ENCODE measurements around the gene BIN1. TPM values are rescaled to one million over a fixed set of nuclear protein-coding genes. Genes with fewer than 3 reads are reported as not detected.
"Not testable (repeated sequence)": the region's sequence is repeated elsewhere in the genome, so short reads cannot be mapped to it uniquely, and the experiment has no call there.

BIN1 gene
- total and polyA plus RNA-seq, 2 experiments from 2014 or later = 23.9 to 33.0 TPM

DNA sequence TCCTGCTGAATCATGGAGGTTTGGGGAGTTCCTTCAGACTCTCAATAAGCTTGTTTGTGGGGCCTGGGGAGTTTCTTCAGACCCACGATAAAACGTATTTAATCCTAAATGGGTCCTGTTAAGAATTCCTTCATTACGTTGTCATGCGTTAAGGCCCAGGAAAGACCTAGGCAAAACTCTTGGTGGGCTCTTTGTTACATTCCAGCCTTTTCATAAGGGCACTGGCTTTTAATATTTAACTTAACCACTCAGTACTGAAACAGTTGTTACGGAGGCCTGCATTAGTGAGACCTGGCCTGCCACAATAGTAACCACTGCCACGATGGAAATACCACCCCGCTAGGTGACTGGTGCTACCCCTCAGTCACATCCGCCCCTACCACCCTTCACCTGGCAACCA is 17.5 kb upstream of the BIN1 start:
- no peaks in the 10 kb centered on the region for H4K20me1 ChIP-seq (ENCODE audit: insufficient read depth)
- no peaks in the 10 kb centered on the region for H3K27me3 ChIP-seq (replicated peaks; ENCODE audit: insufficient read depth)
- H3K79me2 ChIP-seq (ENCODE audit: insufficient read depth) = no peaks in the 10 kb centered on the region
- DNase-seq = no peak
- peaks cover 17% of the 10 kb centered on the region for H3K4me1 ChIP-seq (ENCODE audit: insufficient read depth)
- H3K27ac ChIP-seq = no peak overlapping the region
- in situ Hi-C loops (cut with MboI) = no loop called here
- no peak overlapping the region for H3K4me2 ChIP-seq (ENCODE audit: unreplicated experiment)
- H3K9me2 ChIP-seq (ENCODE audit: insufficient read depth) = no peaks in the 10 kb centered on the region
- peaks cover 18% of the 10 kb centered on the region for H3F3A ChIP-seq (ENCODE audit: insufficient read depth)
- H2AFZ ChIP-seq = no peak overlapping the region
- no peaks in the 10 kb centered on the region for H3K36me3 ChIP-seq (ENCODE audit: low read depth)
- TF ChIP-seq EZH2 (IDR thresholded peaks at IDR 0.05; ENCODE audit: insufficient read depth, poor library complexity, severe bottlenecking) = no peak
- no peak for TF ChIP-seq EZH2phosphoT487 (IDR thresholded peaks at IDR 0.05; ENCODE audit: insufficient read depth, low read depth)
- WGBS, 2 experiments (ENCODE audit: low coverage in 1 of 2, low lambda C conversion rate in 2 of 2, missing lambda C conversion rate in 2 of 2) = 91 to 96% methylated on average over 8 of the region's 8 CpGs
- no peak overlapping the region for H3K4me3 ChIP-seq
- no peaks in the 10 kb centered on the region for H3K9me3 ChIP-seq (ENCODE audit: low read depth)
- no peak overlapping the region for H3K9ac ChIP-seq

DNA sequence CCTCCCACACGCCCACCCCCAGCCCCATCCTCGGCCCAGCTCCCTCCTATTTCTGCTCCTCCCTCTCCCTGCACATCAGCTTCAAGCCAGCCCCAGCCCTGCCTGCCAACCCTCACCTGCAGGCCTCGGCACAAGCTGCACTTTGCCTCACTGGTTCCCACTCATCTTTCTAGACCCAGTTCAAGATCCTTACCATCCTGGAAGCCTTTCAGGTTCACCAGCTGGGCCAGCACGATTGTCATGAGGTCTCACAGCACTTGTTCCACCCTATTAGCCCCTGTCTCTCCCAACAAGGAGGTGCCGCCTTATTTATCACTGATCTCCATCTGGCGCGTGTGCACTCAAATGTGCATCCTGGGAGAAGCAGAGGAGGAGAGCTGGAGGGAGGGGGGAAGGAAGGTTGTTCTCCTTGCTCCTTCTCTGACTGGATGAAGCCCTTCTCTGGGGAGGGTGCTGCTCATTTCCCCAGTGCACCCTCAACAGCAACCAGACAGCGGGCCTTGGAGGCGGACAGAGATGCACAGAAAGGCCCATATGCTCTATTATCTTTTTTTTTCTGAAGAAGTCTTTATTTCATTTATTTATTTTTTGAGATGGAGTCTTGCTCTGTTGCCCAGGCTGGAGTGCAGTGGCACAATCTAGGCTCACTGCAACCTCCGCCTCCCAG is 15.5 kb upstream of the BIN1 start:
- Histone ChIP-seq H3K4me2 (ENCODE audit: unreplicated experiment) (no peak overlapping the region), H3K9me3 (ENCODE audit: low read depth) (no peaks in the 10 kb centered on the region), H4K20me1 (ENCODE audit: insufficient read depth) (no peaks in the 10 kb centered on the region), H3K27ac (peak overlapping the region; percentile 78), H3F3A (ENCODE audit: insufficient read depth) (peaks cover 18% of the 10 kb centered on the region), H2AFZ (peak overlapping the region; percentile 82; the same call in 1 of the 2 replicates), H3K9me2 (ENCODE audit: insufficient read depth) (no peaks in the 10 kb centered on the region), H3K36me3 (ENCODE audit: low read depth) (no peaks in the 10 kb centered on the region), H3K27me3 (replicated peaks; ENCODE audit: insufficient read depth) (no peaks in the 10 kb centered on the region), H3K4me3 (no peak overlapping the region), H3K4me1 (ENCODE audit: insufficient read depth) (peaks cover 17% of the 10 kb centered on the region), H3K9ac (no peak overlapping the region), H3K79me2 (ENCODE audit: insufficient read depth) (no peaks in the 10 kb centered on the region)
- DNase-seq = no peak
- TF ChIP-seq EZH2phosphoT487 (IDR thresholded peaks at IDR 0.05; ENCODE audit: insufficient read depth, low read depth) (no peak), EZH2 (IDR thresholded peaks at IDR 0.05; ENCODE audit: insufficient read depth, poor library complexity, severe bottlenecking) (no peak)
- in situ Hi-C loops (cut with MboI) = no loop called here
- whole genome bisulfite sequencing, 2 experiments (ENCODE audit: low coverage in 1 of 2, low lambda C conversion rate in 2 of 2, missing lambda C conversion rate in 2 of 2) = 68 to 72% methylated on average over 10 of the region's 10 CpGs

DNA sequence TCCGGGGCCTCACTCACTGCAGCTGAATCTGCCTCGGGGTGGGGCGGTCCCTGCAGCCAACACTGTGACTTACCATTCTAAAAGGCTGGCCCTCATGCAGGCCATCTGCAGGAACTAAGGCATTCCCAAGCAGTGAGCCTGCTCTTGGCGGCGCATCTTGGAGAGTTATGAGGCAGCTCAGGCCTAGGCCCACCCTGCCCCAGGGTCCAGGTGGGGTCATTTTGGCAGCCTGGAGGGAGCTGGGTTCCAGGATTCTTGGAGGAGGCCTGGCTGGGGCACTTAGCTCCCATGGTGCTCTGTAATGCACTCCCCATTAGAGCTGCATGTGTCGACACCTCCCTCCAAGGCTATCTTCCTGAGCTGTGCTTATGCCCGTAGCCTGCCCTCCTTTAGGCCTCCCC is 14.8 kb upstream of the BIN1 start:
- H4K20me1 ChIP-seq (ENCODE audit: insufficient read depth) = no peaks in the 10 kb centered on the region
- H3K9me3 ChIP-seq (ENCODE audit: low read depth) = no peaks in the 10 kb centered on the region
- H3K27ac ChIP-seq = peak overlapping the region; percentile 78
- 11 to 17% methylated on average over 7 of the region's 7 CpGs for WGBS, 2 experiments (ENCODE audit: low coverage in 1 of 2, low lambda C conversion rate in 2 of 2, missing lambda C conversion rate in 2 of 2)
- peaks cover 18% of the 10 kb centered on the region for H3F3A ChIP-seq (ENCODE audit: insufficient read depth)
- H3K4me2 ChIP-seq (ENCODE audit: unreplicated experiment) = no peak overlapping the region
- H3K79me2 ChIP-seq (ENCODE audit: insufficient read depth) = no peaks in the 10 kb centered on the region
- H3K36me3 ChIP-seq (ENCODE audit: low read depth) = no peaks in the 10 kb centered on the region
- peak overlapping the region; percentile 55; the same call in 1 of the 2 replicates for H3K9ac ChIP-seq
- H2AFZ ChIP-seq = peak overlapping the region; percentile 82
- TF ChIP-seq EZH2 (IDR thresholded peaks at IDR 0.05; ENCODE audit: insufficient read depth, poor library complexity, severe bottlenecking) (no peak), EZH2phosphoT487 (IDR thresholded peaks at IDR 0.05; ENCODE audit: insufficient read depth, low read depth) (no peak)
- H3K4me3 ChIP-seq = no peak overlapping the region
- in situ Hi-C loops (cut with MboI) = no loop called here
- DNase-seq = peak; percentile 93
- no peaks in the 10 kb centered on the region for H3K27me3 ChIP-seq (replicated peaks; ENCODE audit: insufficient read depth)
- peaks cover 17% of the 10 kb centered on the region for H3K4me1 ChIP-seq (ENCODE audit: insufficient read depth)
- no peaks in the 10 kb centered on the region for H3K9me2 ChIP-seq (ENCODE audit: insufficient read depth)

DNA sequence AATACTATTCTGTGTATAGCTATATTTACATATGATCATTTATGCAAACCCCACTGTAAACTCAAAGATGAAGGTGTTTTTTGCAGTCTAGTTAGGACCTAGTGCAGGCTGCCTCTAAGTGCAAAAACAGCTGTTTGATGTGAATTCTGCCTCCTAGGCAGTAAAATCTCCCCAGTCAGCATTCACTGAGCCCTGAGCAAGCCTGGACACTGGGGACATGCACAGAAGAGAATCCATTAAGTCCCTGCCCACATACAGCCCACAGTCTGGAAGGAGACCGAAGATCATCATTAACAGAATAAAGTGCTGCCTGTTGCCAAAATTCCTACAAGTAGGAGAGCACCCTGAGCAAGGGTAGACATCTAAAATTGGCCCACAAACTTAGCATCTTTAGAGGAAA is 14.4 kb upstream of the BIN1 start:
- peak overlapping the region; percentile 55 for H3K9ac ChIP-seq
- no peaks in the 10 kb centered on the region for H3K79me2 ChIP-seq (ENCODE audit: insufficient read depth)
- H3K4me1 ChIP-seq (ENCODE audit: insufficient read depth) = peaks cover 17% of the 10 kb centered on the region
- no peaks in the 10 kb centered on the region for H4K20me1 ChIP-seq (ENCODE audit: insufficient read depth)
- no peak overlapping the region for H3K4me2 ChIP-seq (ENCODE audit: unreplicated experiment)
- no peak for TF ChIP-seq EZH2phosphoT487 (IDR thresholded peaks at IDR 0.05; ENCODE audit: insufficient read depth, low read depth)
- TF ChIP-seq EZH2 (IDR thresholded peaks at IDR 0.05; ENCODE audit: insufficient read depth, poor library complexity, severe bottlenecking) = no peak
- H3K4me3 ChIP-seq = no peak overlapping the region
- no peaks in the 10 kb centered on the region for H3K9me2 ChIP-seq (ENCODE audit: insufficient read depth)
- no peaks in the 10 kb centered on the region for H3K27me3 ChIP-seq (replicated peaks; ENCODE audit: insufficient read depth)
- peaks cover 18% of the 10 kb centered on the region for H3F3A ChIP-seq (ENCODE audit: insufficient read depth)
- 19 to 20% methylated on average over 1 of the region's 1 CpG for WGBS, 2 experiments (ENCODE audit: low coverage in 1 of 2, low lambda C conversion rate in 2 of 2, missing lambda C conversion rate in 2 of 2)
- H3K9me3 ChIP-seq (ENCODE audit: low read depth) = no peaks in the 10 kb centered on the region
- no peak for DNase-seq
- peak overlapping the region; percentile 82 for H2AFZ ChIP-seq
- H3K36me3 ChIP-seq (ENCODE audit: low read depth) = no peaks in the 10 kb centered on the region
- in situ Hi-C loops (cut with MboI) = no loop called here
- H3K27ac ChIP-seq = peak overlapping the region; percentile 78

DNA sequence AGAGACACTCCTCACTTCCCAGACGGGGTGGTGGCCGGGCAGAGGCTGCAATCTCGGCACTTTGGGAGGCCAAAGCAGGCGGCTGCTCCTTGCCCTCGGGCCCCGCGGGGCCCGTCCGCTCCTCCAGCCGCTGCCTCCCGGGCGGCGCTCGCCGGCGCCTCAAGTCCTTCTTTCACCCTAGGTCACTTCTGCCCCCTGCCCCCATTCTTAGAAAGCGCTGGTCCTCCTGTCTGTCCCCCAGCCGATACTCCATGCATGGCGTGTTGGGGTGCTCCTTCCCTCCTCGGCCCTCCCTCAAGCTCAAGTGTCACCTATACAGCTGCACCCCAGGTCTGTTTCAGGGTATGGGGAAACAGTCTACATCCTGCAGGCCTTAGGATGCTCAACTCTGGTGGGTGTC is 13.5 kb upstream of the BIN1 start:
- H3K36me3 ChIP-seq (ENCODE audit: low read depth); H3K4me2 ChIP-seq (ENCODE audit: unreplicated experiment); H3K79me2 ChIP-seq (ENCODE audit: insufficient read depth); H3K9me2 ChIP-seq (ENCODE audit: insufficient read depth); H3K9me3 ChIP-seq (ENCODE audit: low read depth); H3K27me3 ChIP-seq (replicated peaks; ENCODE audit: insufficient read depth); in situ Hi-C loops (cut with MboI); H4K20me1 ChIP-seq (ENCODE audit: insufficient read depth); H3K4me3 ChIP-seq; DNase-seq; H3K27ac ChIP-seq; H3K9ac ChIP-seq: not testable (repeated sequence)
- WGBS, 2 experiments (ENCODE audit: low coverage in 1 of 2, low lambda C conversion rate in 2 of 2, missing lambda C conversion rate in 2 of 2) = 94 to 96% methylated on average over 11 to 19 of the region's 20 CpGs
- Histone ChIP-seq H3F3A (ENCODE audit: insufficient read depth) (peaks cover 18% of the 10 kb centered on the region), H3K4me1 (ENCODE audit: insufficient read depth) (peaks cover 17% of the 10 kb centered on the region), H2AFZ (peak overlapping the region; percentile 82; the same call in 1 of the 2 replicates)
